HG03342 (cell line): ENCODE data around the gene CEP41.

Experiments used
- ATAC-seq: cut with Tn5 transposase; IDR thresholded peaks from one replicate; pipeline ENCODE4 v1.9.1; 2021; ENCODE audit warnings: mild to moderate bottlenecking, moderate library complexity; ENCODE audit not compliant: unreplicated experiment

The CEP41 gene

DNA sequence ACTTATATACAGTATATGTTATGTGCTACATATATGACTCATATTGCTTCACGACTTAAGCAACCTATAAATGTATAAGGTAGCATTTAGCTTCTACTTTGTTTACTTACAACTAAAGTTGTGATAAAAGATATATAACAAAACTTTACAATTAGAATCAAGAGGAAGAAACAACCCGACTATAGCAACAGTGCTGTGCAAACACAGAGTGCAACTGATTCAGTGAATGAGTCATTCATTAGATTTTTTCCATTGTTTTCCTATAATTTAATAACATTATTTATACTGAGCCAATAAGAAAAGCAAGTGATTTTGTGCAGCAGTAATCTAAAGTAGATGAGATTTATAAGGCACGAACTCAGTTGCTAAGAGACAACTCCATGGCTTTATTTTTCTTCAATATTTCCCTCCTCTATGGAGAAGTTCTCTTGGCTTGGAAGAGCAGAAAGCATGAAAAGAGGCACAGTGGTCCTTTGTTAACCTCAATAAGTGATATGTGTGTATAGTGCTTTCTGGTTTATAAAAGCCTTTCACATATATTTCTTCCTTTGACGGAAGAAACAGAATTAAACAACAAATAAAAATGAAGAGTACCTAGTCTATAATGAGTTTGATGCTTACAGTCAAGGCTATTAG lies 19.8 kb downstream of the CEP41 start:
- ATAC-seq = no peak

DNA sequence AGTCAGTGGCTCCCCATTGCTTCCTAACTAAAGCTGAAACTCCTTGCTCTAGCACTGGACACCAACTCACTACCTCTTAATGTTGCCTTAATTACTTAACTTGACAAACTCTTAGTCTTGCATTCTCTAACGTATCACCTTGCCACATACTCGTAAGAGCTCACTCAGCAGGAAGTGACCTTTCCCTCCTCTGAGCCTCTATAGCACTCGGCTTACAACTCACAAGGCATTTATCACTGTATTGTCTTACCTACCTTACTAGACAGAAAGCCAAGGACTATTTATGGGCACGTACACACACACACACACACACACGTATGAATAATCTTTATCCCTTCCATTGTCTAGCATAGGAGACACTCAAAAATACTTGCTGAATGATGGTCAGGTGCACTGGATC lies 21.2 kb downstream of the CEP41 start:
- ATAC-seq = no peak

DNA sequence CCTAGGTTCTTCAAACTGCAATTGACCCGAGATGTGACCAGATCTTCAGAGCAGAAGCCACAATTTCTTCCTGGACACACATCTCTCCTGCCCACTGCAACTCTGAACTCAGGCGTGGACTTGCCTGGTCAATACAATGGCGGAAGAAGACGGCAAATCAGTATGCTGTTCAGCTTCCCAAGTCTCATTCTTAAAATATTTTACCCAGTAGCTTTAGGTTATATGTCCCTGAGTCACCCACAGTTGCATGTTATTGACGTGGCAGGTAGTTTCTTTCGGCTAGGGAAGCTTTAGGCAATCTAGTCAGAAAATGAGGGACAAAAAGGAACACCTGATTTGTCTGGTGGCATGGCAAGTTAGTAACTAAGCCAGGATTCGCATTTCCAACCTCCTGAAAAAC lies 22.5 kb downstream of the CEP41 start:
- ATAC-seq = no peak

DNA sequence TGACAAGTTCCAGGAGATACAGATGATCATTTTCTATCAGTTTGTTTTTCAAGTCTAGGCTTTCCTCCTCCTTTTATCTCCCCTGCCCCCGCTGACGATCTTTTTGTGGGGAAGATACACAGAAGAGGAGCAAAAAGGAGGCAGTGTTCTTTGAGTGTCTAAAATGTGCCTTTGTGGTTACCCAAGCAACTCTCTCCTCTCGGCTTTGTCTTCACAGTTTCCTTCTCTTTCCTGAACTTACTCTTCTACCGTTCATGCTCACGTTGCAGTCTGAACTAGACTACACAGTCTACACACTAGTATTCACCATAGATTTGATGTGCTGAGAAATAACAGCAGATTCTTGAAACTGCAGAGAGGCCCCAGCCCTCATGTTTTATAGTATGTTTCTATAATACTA lies 23.6 kb downstream of the CEP41 start:
- no peak for ATAC-seq

DNA sequence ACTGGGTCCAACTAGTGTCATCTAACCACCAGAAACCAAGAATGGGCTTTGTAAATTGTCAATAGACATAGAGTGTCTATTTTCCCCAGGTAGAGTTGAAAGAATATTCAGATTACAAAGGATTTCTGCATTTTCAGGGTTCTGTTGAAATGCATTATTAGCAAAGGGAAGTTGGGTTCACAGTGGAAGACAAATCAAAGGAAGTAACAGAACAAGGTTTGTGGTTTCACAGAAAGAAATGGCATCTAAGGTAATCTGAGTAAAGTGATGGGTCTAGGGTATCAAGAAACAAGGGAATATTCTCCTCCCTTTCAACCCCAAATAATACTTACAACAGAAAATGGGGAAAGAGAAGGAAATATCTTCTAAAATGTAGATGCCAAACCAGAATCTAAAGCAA lies 25.8 kb downstream of the CEP41 start:
- ATAC-seq = no peak

DNA sequence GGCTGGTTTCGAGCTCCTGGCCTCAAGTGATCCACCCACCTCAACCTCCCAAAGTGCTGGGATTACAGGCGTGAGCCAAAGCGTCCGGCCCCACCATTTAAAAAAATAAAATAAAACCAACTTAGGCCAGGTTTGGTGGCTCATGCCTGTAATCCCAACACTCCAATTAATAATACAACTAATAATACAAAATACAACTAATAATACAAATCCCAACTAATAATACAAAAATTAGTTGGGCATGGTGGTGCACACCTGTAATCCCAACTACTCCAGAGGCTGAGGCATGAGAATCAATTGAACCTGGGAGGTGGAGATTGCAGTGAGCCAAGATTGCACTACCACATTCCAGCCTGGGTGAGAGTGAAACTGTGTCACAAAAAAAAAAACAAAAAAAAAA lies 27.6 kb downstream of the CEP41 start:
- ATAC-seq = no peak

DNA sequence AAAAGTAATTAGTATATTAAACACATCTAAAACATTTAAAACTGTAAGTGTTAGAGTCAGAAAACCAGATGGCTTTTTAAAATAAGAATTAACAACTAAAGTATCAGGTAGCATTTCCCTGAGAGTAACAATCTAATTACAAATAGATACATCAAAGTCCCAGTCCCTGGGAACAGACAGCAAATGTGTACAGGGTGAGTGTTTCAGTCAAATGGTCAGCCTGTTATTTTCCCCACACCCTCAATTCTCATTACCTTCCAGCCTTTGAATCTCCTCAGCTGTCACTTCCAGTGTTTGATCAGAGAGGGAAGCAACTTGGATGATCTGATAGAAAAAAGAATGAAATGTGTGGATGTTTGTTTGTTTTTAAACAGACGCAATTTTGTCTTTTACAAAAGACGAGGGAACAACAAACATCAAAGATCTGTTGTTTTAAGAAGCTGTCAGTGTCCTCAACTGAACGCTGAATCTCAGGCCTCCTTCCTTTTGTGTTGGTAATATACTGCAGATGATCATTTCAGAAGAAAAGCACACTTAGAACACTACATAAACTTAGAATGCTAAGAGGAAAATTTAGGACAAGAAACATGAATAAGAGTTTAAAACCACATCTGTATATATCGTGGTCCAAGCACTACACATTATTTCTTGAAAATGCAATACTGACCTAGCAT lies 29.8 kb downstream of the CEP41 start:
- ATAC-seq = no peak

DNA sequence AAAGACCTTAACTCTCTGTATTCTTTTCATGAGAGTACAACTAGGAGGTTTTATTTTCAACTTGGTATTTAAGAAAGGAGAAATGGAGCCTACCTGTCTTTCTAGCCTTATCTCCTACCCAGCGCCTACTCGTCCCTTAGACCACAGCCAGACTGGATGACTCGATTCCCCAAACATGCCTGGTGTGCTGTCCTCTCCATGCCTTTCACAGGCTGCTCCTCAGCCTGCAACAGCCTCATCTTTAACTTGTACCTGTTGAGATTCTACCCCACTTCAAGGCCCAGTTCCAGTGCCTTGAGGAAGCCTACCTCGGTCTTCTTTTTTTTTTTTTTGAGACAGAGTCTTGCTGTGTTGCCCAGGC lies 31.1 kb downstream of the CEP41 start:
- no peak for ATAC-seq

DNA sequence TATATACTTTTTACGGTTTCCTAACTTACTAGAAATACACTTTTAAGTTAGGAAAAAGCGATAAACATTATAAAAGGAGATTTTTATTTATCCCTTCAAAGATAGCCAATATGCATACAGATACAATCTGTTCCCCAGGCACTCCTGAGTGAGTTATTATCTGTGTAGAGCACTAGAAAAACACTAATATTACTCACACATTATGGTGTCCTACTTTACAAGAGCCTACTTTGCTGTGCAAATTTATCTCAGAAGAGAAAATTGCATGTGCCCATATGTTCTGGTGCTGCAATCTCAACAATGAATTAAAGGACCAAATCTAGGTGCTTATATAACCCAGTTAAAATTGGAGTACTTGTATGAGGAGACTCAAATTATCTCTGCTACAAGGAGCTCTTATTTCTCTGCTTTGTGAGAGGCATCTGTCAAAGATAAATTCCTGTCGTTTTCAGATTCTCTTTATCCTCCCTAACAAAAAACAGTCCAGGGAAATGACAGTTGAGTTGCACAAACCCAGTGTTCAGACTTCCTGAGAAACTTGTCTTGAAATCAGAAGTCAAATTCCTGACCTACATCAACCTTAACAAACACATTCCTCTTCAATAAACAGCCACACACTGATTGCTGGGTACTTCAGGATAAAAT lies 31.6 kb downstream of the CEP41 start:
- no peak for ATAC-seq

DNA sequence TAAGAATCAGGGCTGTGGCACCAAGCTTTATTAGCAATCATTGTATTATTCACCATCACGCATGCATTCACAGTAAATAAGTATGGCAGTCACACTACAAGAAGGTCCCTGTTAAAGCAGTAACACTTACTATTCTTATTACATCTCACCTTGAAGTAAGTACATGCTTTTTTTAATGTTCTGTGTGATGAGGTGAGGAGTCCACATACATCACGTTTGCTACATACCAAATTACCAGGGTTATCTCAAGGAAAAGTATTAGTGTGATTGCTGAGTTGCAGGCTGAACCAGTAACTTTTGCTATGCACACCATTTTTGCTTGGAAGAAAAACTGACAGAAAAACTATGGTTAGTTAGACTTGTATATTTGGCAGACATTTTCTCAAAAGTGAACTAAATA lies 35.8 kb downstream of the CEP41 start:
- no peak for ATAC-seq

DNA sequence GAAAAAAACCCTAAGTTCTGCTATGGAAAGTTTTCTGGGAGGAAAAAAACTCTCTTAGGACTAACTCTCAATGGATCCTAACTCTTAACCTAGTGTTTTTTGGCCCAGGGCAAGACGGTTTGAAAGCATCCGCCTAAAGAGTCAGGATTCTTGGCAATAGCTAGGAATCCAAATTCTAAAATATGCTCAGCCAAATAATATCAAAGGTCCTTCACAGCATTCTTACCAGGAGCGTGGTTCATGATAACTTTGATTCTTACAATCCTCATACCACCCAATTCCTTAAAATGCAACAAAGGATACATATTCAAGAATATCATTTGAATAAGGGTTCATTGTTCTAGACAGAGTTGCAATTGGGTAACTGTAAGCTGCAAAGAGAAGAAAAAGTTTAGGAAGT lies 39.2 kb downstream of the CEP41 start:
- ATAC-seq = no peak

DNA sequence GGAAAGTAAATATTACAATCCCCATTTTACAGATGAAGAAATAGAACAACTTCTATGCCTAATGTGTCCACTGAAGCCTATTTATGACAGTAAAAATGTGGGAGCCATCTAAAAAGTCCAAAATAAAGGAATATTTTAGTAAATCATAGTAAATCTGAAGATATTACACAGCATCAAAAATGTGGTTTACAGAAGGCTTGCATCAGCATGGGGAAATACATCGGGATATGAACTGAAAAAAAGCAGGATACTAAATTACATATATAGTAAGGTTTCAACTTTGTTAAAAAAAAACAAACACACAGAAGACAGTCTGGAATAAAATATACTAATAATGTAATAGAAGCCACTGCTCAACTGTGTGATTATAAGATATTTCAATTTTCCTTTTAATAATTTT lies 39.7 kb downstream of the CEP41 start:
- no peak for ATAC-seq

- ATAC-seq = no peak
Measured at GRCh38 chr7:130400120-130400572, 40.7 kb downstream of the CEP41 start.

GRCh38 chr7:130398526-130399090 lies 42.2 kb downstream of the CEP41 start:
- no peak for ATAC-seq

DNA sequence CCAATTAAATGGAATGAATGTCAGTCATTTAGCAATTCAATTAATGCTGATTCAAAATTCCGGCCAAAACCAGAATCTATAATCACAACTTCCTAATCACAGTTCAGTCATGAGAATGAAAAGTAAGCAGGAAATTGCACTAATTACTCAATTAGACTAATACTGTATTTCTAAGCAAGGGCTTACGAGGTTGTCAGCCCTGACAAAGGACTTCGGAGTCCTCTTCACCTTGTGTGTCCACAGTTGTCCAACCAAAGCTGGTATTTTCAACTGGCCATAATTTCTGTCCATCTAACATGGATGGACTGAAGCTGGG lies 43.1 kb downstream of the CEP41 start:
- no peak for ATAC-seq

- ATAC-seq = no peak
Measured at GRCh38 chr7:130397051-130397757, 43.6 kb downstream of the CEP41 start.

- ATAC-seq = no peak
Measured at GRCh38 chr7:130396109-130396508, 44.7 kb downstream of the CEP41 start.

DNA sequence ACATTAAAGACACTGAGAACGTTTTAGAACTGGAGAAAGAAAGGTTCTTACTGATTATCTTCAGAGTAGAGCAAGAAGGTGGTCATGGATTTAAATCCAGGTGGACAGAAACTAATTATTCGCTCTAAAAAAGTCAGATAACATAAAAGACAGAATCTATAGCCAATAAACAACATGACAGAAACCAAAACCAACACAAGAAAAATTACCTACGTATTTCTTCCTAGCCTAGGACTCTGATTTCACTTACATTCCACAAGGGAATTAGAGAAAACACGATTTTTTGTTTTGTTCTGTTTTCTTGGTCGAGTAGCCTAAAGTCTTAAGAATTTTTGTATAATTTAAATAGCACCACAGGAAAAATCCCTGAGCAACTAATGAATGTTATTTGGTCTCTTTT lies 45.4 kb downstream of the CEP41 start:
- no peak for ATAC-seq

- no peak for ATAC-seq
Measured at GRCh38 chr7:130394421-130395195, 46.2 kb downstream of the CEP41 start.

GRCh38 chr7:130393841-130394411 lies 46.9 kb downstream of the CEP41 start:
- ATAC-seq = no peak
